ENCODE results near the gene CLINT1.
"Not testable (repeated sequence)": the region's sequence is repeated elsewhere in the genome, so short reads cannot be mapped to it uniquely, and the experiment has no call there.

The CLINT1 gene

GRCh38 chr5:157862183-157862851, 3.4 kb upstream of the CLINT1 start:
- no peak for DNase-seq

- no peak for DNase-seq
Measured at GRCh38 chr5:157860898-157861890, 2.2 kb upstream of the CLINT1 start.

GRCh38 chr5:157859227-157859575, 256 bp upstream of the CLINT1 start:
- DNase-seq: no peak

GRCh38 chr5:157857816-157858526, 974 bp downstream of the CLINT1 start:
- no peak for DNase-seq

GRCh38 chr5:157855404-157855994, 3.4 kb downstream of the CLINT1 start:
- no peak for DNase-seq

GRCh38 chr5:157853365-157853764, 5.6 kb downstream of the CLINT1 start:
- not testable (repeated sequence) for DNase-seq

GRCh38 chr5:157845914-157846598, 12.9 kb downstream of the CLINT1 start:
- no peak for DNase-seq

- no peak for DNase-seq
Measured at GRCh38 chr5:157842787-157843186, 16.2 kb downstream of the CLINT1 start.

- no peak for DNase-seq
Measured at GRCh38 chr5:157842185-157842584, 16.8 kb downstream of the CLINT1 start.

- DNase-seq: no peak
Measured at GRCh38 chr5:157839157-157839795, 19.7 kb downstream of the CLINT1 start.

- DNase-seq: no peak
Measured at GRCh38 chr5:157836121-157836753, 22.7 kb downstream of the CLINT1 start.

- no peak for DNase-seq
Measured at GRCh38 chr5:157835041-157835440, 23.9 kb downstream of the CLINT1 start.

GRCh38 chr5:157828944-157829639, 29.9 kb downstream of the CLINT1 start:
- no peak for DNase-seq

GRCh38 chr5:157828105-157828943, 30.6 kb downstream of the CLINT1 start:
- DNase-seq: no peak

- DNase-seq: no peak
Measured at GRCh38 chr5:157827423-157827822, 31.5 kb downstream of the CLINT1 start.

- no peak for DNase-seq
Measured at GRCh38 chr5:157823655-157824054, 35.3 kb downstream of the CLINT1 start.

- no peak for DNase-seq
Measured at GRCh38 chr5:157821822-157822622, 36.9 kb downstream of the CLINT1 start.

GRCh38 chr5:157821405-157821804, 37.5 kb downstream of the CLINT1 start:
- DNase-seq: no peak
